ENCODE data around the gene IGF2R.

GRCh38 chr6:160085226-160085625, 116.3 kb downstream of the IGF2R start:
- TF ChIP-seq, protein P1, sequence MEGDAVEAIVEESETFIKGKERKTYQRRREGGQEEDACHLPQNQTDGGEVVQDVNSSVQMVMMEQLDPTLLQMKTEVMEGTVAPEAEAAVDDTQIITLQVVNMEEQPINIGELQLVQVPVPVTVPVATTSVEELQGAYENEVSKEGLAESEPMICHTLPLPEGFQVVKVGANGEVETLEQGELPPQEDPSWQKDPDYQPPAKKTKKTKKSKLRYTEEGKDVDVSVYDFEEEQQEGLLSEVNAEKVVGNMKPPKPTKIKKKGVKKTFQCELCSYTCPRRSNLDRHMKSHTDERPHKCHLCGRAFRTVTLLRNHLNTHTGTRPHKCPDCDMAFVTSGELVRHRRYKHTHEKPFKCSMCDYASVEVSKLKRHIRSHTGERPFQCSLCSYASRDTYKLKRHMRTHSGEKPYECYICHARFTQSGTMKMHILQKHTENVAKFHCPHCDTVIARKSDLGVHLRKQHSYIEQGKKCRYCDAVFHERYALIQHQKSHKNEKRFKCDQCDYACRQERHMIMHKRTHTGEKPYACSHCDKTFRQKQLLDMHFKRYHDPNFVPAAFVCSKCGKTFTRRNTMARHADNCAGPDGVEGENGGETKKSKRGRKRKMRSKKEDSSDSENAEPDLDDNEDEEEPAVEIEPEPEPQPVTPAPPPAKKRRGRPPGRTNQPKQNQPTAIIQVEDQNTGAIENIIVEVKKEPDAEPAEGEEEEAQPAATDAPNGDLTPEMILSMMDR (IDR thresholded peaks at IDR 0.05): no peak
- TF ChIP-seq POLR2A (IDR thresholded peaks at IDR 0.05): no peak

Data from lower leg skin (tissue), 3 donors.